Measurements from ENCODE around the gene SBSN. TPM values are rescaled to one million over a fixed set of nuclear protein-coding genes. Genes with fewer than 3 reads are reported as not detected.

Gene SBSN
- total and polyA plus RNA-seq, 2 donors from 2014 or later, result not detected

DNA sequence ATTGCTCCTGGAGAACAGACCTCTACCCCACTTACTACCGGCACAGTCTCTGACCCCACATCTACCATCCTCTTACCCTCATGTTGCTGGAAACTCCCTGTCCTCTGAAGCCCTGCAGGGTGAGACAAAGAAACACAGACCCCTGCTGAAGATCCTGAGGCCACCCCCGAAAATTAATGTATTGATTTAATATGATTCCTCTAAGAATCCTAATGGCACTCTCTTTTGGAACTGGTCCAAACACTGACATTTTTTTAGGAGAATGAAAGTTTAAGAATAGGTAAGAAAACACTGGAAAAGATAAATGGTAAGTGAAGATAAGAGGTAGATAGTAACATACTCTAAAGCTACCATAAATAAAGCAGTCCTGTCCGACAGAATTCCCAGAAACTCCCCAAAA lies 20.0 kb downstream of the SBSN start:
- FAIRE-seq, result no peak
- no peak overlapping the region for H3K27ac ChIP-seq (ENCODE audit: low read depth in 2 of 2, low read length in 2 of 2)

DNA sequence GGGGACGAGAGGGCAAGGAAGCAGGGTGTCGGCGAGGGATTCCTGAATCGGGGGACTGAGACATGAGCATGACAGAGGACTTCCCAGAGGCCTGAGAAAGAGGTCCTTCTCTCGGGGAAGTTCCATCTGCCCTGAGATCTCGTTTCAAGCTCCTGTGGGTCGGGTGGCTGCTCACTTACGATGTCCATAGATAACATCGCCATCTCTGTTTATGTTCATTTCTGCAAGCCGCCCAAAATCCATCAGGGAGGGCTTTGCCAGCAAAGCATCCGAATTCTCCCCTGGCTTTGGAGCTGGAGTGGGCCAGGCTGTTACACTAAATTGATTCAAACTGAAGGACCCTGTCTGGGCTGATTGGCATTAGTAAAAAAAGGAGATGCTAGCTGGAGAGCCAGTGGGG lies 20.6 kb downstream of the SBSN start:
- DNase-seq (peak in 1 of 5 donors; percentile 14), FAIRE-seq (no peak)
- Histone ChIP-seq H3K4me3 (ENCODE audit: low read length in 3 of 3) (no peak overlapping the region), H3K9me3 (ENCODE audit: control insufficient read depth in 2 of 3, insufficient read depth in 1 of 3, low read length in 3 of 3) (no peaks in the 10 kb centered on the region), H3K36me3 (ENCODE audit: control insufficient read depth in 2 of 3, insufficient read depth in 3 of 3, low read length in 3 of 3) (no peaks in the 10 kb centered on the region), H3K4me1 (ENCODE audit: control insufficient read depth in 2 of 3, insufficient read depth in 2 of 3, low read depth in 1 of 3, low read length in 3 of 3) (peaks cover 0 to 7% (median 0%) of the 10 kb centered on the region in 3 donors), H3K27me3 (ENCODE audit: control insufficient read depth, insufficient read depth, low read length) (no peaks in the 10 kb centered on the region), H3K27ac (ENCODE audit: low read depth in 2 of 2, low read length in 2 of 2) (no peak overlapping the region), H3K9ac (ENCODE audit: low read length in 3 of 3) (no peak overlapping the region)
- intact Hi-C loops (cut with DNase I), result no loop called here
- TF ChIP-seq, protein P1, sequence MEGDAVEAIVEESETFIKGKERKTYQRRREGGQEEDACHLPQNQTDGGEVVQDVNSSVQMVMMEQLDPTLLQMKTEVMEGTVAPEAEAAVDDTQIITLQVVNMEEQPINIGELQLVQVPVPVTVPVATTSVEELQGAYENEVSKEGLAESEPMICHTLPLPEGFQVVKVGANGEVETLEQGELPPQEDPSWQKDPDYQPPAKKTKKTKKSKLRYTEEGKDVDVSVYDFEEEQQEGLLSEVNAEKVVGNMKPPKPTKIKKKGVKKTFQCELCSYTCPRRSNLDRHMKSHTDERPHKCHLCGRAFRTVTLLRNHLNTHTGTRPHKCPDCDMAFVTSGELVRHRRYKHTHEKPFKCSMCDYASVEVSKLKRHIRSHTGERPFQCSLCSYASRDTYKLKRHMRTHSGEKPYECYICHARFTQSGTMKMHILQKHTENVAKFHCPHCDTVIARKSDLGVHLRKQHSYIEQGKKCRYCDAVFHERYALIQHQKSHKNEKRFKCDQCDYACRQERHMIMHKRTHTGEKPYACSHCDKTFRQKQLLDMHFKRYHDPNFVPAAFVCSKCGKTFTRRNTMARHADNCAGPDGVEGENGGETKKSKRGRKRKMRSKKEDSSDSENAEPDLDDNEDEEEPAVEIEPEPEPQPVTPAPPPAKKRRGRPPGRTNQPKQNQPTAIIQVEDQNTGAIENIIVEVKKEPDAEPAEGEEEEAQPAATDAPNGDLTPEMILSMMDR (IDR thresholded peaks at IDR 0.05; ENCODE audit: borderline replicate concordance, extremely low read depth, insufficient read depth), result no peak

More for the DNA sequence above, 20.0 kb downstream of the SBSN start:
- no peak for DNase-seq
- no peaks in the 10 kb centered on the region for H3K9me3 ChIP-seq (ENCODE audit: control insufficient read depth in 2 of 3, insufficient read depth in 1 of 3, low read length in 3 of 3)
- intact Hi-C loops (cut with DNase I), result no loop called here
- peaks cover 0 to 7% (median 0%) of the 10 kb centered on the region in 3 donors for H3K4me1 ChIP-seq (ENCODE audit: control insufficient read depth in 2 of 3, insufficient read depth in 2 of 3, low read depth in 1 of 3, low read length in 3 of 3)
- TF ChIP-seq, protein P1 (IDR thresholded peaks at IDR 0.05; ENCODE audit: borderline replicate concordance, extremely low read depth, insufficient read depth), result no peak
- H3K4me3 ChIP-seq (ENCODE audit: low read length in 3 of 3), result no peak overlapping the region
- H3K9ac ChIP-seq (ENCODE audit: low read length in 3 of 3), result no peak overlapping the region
- H3K27me3 ChIP-seq (ENCODE audit: control insufficient read depth, insufficient read depth, low read length), result no peaks in the 10 kb centered on the region
- H3K36me3 ChIP-seq (ENCODE audit: control insufficient read depth in 2 of 3, insufficient read depth in 3 of 3, low read length in 3 of 3), result no peaks in the 10 kb centered on the region

DNA sequence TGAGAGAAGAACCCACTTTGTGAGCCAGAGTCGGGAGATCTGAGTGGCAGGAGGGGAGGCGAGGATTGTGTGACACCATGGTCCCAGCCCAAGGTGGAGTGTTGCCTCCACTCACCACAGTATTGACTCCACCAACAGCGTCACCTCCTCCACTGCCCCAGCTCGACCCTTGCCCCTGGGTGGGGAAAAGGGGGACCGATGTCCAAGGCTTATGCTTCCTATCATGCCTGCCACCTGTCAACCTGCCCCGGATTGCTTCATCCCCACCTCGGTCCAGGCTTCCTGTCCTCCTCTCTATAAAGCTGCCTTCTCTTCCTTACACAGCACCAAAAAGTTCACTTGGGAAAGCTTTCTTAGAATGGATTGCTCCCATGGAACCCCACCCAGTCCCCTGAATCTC lies 22.1 kb downstream of the SBSN start:
- intact Hi-C loops (cut with DNase I), result no loop called here
- Histone ChIP-seq H3K27me3 (ENCODE audit: control insufficient read depth, insufficient read depth, low read length) (no peaks in the 10 kb centered on the region), H3K9me3 (ENCODE audit: control insufficient read depth in 2 of 3, insufficient read depth in 1 of 3, low read length in 3 of 3) (no peaks in the 10 kb centered on the region), H3K4me1 (ENCODE audit: control insufficient read depth in 2 of 3, insufficient read depth in 2 of 3, low read depth in 1 of 3, low read length in 3 of 3) (peaks cover 0 to 7% (median 0%) of the 10 kb centered on the region in 3 donors), H3K27ac (ENCODE audit: low read depth in 2 of 2, low read length in 2 of 2) (no peak overlapping the region), H3K4me3 (ENCODE audit: low read length in 3 of 3) (no peak overlapping the region), H3K9ac (ENCODE audit: low read length in 3 of 3) (no peak overlapping the region), H3K36me3 (ENCODE audit: control insufficient read depth in 2 of 3, insufficient read depth in 3 of 3, low read length in 3 of 3) (no peaks in the 10 kb centered on the region)
- TF ChIP-seq, protein P1 (IDR thresholded peaks at IDR 0.05; ENCODE audit: borderline replicate concordance, extremely low read depth, insufficient read depth), result no peak
- peak in 1 of 5 donors; percentile 57 for DNase-seq
- no peak for FAIRE-seq

DNA sequence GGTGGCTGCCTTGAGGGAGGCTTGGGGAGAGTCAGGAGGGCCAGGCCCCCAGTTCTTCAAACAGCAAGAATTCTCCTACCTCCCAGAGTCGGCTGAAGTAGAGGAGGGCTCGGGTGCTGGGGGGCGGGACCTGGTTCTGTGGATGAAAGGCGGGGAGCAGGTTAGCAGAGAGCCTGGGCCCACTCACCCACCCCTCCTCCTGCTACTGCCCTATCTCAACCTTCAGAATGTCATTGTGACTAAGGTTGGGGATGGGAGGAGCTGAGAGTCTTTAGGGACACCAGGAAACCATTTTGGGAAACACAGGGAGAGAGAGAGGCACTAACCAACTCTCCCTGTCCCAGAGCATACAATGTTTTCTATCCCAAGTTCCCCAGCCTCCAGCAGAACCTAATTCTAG lies 25.4 kb downstream of the SBSN start:
- Histone ChIP-seq H3K36me3 (ENCODE audit: control insufficient read depth in 2 of 3, insufficient read depth in 3 of 3, low read length in 3 of 3) (no peaks in the 10 kb centered on the region), H3K9me3 (ENCODE audit: control insufficient read depth in 2 of 3, insufficient read depth in 1 of 3, low read length in 3 of 3) (no peaks in the 10 kb centered on the region), H3K27me3 (ENCODE audit: control insufficient read depth, insufficient read depth, low read length) (no peaks in the 10 kb centered on the region), H3K4me3 (ENCODE audit: low read length in 3 of 3) (no peak overlapping the region), H3K9ac (ENCODE audit: low read length in 3 of 3) (no peak overlapping the region), H3K4me1 (ENCODE audit: control insufficient read depth in 2 of 3, insufficient read depth in 2 of 3, low read depth in 1 of 3, low read length in 3 of 3) (no peaks in the 10 kb centered on the region), H3K27ac (ENCODE audit: low read depth in 2 of 2, low read length in 2 of 2) (no peak overlapping the region)
- DNase-seq (no peak), FAIRE-seq (no peak)
- intact Hi-C loops (cut with DNase I), result no loop called here
- TF ChIP-seq, protein P1 (IDR thresholded peaks at IDR 0.05; ENCODE audit: borderline replicate concordance, extremely low read depth, insufficient read depth), result no peak
